Esophagus (tissue), 2 donors: ENCODE measurements around the gene TMEM89. TPM values are rescaled to one million over a fixed set of nuclear protein-coding genes. Genes with fewer than 3 reads are reported as not detected.
A peak's percentile ranks its signal among the peaks of the same experiment; 100 is the strongest.

Experiments
- H3K27ac ChIP-seq, 2 donors: one replicate each; pipeline ENCODE4 v1.5.1; 2013; ENCODE audit warnings: low read depth in 2 of 2, mild to moderate bottlenecking in 2 of 2, inconsistent platforms in 1 of 2, low read length in 1 of 2, moderate library complexity in 1 of 2
- H3K27me3 ChIP-seq, 2 donors: one replicate each; pipeline ENCODE4 v1.6.1; 2013; ENCODE audit warnings: low read length in 2 of 2, control low read depth in 1 of 2, mild to moderate bottlenecking in 1 of 2; ENCODE audit not compliant: insufficient read depth in 2 of 2, control insufficient read depth in 1 of 2
- H3K36me3 ChIP-seq, 2 donors: one replicate each; pipeline ENCODE4 v1.6.1; 2013; ENCODE audit warnings: low read length in 1 of 2; ENCODE audit not compliant: control insufficient read depth in 2 of 2, insufficient read depth in 2 of 2
- H3K4me1 ChIP-seq, 2 donors: one replicate each; pipeline ENCODE4 v1.6.1; 2013; ENCODE audit warnings: low read length in 1 of 2; ENCODE audit not compliant: control insufficient read depth in 2 of 2, insufficient read depth in 2 of 2
- H3K4me3 ChIP-seq, 2 donors: one replicate each; pipeline ENCODE4 v1.5.1; 2013; ENCODE audit warnings: low read length in 2 of 2, mild to moderate bottlenecking in 2 of 2, low read depth in 1 of 2, moderate library complexity in 1 of 2
- H3K9me3 ChIP-seq, 2 donors: one replicate each; pipeline ENCODE4 v1.6.1; 2013; ENCODE audit warnings: mild to moderate bottlenecking in 2 of 2, low read depth in 1 of 2, low read length in 1 of 2, moderate library complexity in 1 of 2; ENCODE audit not compliant: control insufficient read depth in 2 of 2, insufficient read depth in 1 of 2
- WGBS, 2 donors: extraction: QIAGEN DNeasy Blood & Tissue Kit; methylation state at CpG; one replicate each; pipeline ENCODE4 v1.1.7; 2013; 5-methylcytosine and 5-hydroxymethylcytosine counted together
- polyA plus RNA-seq, 2 donors: library from polyadenylated mRNA; stranded (reverse); fragments of 200-250 nt; gene quantifications; one replicate each; pipeline ENCODE4 v1.2.3, GENCODE V29; 2013
- donor health status: healthy with polysubstance abuse.
- donor health status: Bipolar disorder and iron deficiency.

TMEM89 gene
- polyA plus RNA-seq, 2 donors, result not detected

DNA sequence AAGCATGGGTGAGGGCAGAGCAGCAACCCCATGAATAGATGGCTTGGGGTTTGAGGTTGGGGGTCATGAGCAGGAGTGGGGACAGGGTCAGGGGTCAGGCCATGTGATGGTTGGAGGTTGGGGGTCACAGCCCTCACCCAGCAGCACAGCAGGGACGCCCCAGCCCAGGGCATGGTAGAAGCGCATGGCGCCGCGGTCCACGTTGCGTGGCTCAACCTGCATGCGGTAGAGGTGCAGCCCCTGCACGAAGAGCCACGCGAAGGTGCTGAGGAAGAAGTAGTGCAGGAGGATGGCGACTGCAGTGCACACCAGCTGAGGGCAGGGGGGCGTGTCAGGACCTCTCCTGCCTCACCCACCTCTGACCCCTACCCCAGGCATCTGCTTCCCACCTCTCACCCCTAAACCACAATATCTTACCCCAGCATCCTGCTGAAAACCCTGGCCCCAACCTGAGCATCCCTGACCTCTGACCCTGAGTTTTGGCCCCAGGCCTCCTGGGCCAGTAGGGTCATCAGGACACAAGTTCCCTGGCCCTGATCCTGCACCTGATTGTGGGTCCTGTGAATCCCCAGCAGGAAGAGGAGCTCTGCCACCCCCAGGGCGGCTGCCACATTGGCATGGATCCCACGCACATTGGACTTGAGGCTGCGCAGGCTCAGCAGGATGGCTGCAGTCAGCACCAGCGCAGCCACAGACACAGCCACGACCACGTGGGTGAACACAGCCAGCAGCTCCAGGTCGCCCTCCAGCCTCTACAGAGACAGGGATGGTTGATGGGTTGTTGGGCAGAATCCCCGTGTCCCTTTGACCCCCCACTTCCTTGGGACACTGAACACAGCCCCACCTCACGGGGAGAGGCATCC, 23.6 kb upstream of the TMEM89 start:
- H3K4me1 ChIP-seq, result no peaks in the 10 kb centered on the region
- no peak overlapping the region for H3K27ac ChIP-seq
- H3K9me3 ChIP-seq, result no peaks in the 10 kb centered on the region
- no peak overlapping the region for H3K4me3 ChIP-seq
- WGBS, 2 donors, result 88 to 91% methylated on average over 22 of the region's 22 CpGs
- no peaks in the 10 kb centered on the region for H3K36me3 ChIP-seq
- no peaks in the 10 kb centered on the region for H3K27me3 ChIP-seq

- Histone ChIP-seq H3K4me3 (no peak overlapping the region), H3K9me3 (no peaks in the 10 kb centered on the region), H3K4me1 (no peaks in the 10 kb centered on the region), H3K36me3 (no peaks in the 10 kb centered on the region), H3K27me3 (no peaks in the 10 kb centered on the region), H3K27ac (no peak overlapping the region)
- 93 to 96% methylated on average over 11 to 12 of the region's 12 CpGs for WGBS, 2 donors
Observed at GRCh38 chr3:48642605-48643004, 21.0 kb upstream of the TMEM89 start.

DNA sequence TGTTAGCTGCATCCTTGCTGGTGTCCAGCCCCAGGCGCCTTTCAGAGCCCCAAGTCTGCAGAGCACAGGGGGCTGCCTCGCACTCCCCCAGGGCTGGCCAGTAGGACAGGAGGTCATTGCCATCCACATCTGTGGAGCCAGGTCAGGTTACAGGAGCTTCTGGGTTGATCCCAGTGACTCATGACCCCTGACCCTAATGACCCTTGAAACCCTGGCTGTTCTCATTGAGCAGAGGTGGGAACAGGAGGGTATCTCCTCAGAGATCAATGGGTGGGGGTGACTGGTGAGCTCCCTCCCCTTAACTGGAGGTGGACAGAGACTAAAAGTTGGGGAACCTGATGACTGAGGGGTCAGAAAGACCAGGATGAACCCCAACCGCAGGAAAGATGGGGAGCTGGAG, 19.8 kb upstream of the TMEM89 start:
- Histone ChIP-seq H3K4me1 (no peaks in the 10 kb centered on the region), H3K4me3 (no peak overlapping the region), H3K27ac (no peak overlapping the region), H3K36me3 (no peaks in the 10 kb centered on the region), H3K27me3 (no peaks in the 10 kb centered on the region), H3K9me3 (no peaks in the 10 kb centered on the region)
- 92 to 100% methylated on average over 3 of the region's 3 CpGs for WGBS, 2 donors

DNA sequence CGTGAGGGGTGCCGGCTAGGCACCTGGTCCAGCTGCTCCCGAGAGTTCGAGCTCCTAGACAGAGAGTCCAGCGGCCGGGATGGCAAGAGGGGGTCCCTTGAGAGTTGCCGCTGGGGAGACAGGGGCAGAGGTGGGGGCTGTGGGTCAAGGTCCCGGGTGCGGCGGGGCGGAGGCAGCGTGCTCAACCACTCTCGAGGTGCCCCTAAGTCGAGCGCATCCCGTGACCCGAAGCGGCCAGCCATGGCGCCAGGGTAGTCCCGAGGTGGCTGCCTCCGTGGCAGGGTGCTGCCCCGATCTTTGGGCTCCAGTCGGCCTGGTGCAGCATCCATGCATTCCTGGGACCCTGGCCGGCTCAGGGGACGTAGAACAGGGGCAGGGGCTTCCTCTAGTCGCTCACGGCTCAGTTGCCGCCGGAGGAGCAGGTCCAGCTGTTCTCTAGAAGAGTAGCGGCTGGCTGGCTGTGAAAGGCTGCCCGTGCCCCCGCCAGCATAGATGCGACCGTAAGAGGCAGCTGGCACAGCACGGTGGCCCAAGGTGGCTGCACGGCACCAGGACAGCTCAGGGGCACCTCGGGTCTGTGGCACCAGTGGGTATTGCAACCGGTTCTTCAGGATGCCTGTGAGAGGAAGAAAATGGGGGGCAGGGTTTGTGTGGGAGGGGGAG, 18.5 kb upstream of the TMEM89 start:
- WGBS, 2 donors, result 87 to 88% methylated on average over 38 of the region's 38 CpGs
- H3K27ac ChIP-seq, result no peak overlapping the region

DNA sequence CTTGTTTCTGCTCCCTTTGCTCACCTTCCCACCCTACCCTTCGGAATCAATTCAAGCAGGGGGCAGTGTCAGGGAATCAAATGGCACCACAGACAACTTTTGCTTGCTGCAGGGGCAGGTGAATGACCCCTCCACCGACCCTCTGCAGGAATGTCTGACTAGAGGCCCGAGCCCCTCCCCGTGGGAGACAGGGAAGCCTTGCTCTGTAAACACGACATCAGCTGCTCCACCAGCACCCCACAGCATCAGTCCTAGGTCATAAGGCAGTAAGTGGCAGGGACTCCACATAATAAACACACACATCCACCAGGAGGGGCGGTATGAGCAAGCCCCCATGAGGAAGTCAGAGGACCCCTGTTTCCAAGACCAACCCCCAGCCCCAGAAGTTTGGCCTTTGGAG, 15.7 kb upstream of the TMEM89 start:
- 65 to 76% methylated on average over 6 of the region's 6 CpGs for WGBS, 2 donors

More for the DNA sequence above, 18.5 kb upstream of the TMEM89 start:
- no peak overlapping the region for H3K4me3 ChIP-seq
- no peaks in the 10 kb centered on the region for H3K27me3 ChIP-seq
- peaks cover 0 to 6% of the 10 kb centered on the region in 2 donors for H3K4me1 ChIP-seq
- no peaks in the 10 kb centered on the region for H3K36me3 ChIP-seq
- H3K9me3 ChIP-seq, result no peaks in the 10 kb centered on the region

DNA sequence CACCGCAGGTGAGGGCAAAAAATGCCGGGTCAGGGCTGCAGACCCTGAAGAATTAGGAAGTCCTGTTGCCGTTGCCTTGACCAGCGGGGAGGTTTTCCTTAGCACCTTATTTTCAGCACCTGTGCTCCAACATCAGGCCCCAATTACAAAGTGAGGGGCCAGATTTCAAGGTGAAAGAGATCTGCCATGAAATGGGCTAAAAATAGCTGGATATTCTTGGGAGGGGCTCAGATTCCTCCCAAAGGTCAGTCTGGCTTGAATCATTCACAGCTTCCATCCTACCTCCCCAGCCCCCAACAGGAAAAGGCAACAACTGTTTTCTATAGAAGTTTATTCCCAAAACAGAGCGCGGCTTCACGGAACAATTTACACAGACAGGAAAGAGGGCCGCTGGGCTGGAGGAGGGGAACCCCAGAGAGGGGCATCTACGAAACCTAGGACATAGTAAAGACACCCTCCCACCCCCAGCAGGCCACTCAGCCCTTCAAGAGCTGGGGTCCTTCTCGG, 14.6 kb upstream of the TMEM89 start:
- H3K36me3 ChIP-seq, result peaks cover 0 to 16% of the 10 kb centered on the region in 2 donors
- WGBS, 2 donors, result 46 to 55% methylated on average over 10 of the region's 10 CpGs
- peak overlapping the region; percentile 63 to 83 for H3K4me3 ChIP-seq
- H3K27me3 ChIP-seq, result no peaks in the 10 kb centered on the region
- no peaks in the 10 kb centered on the region for H3K9me3 ChIP-seq
- H3K27ac ChIP-seq, result peak overlapping the region in 1 of 2 donors; percentile 69
- peaks cover 0 to 10% of the 10 kb centered on the region in 2 donors for H3K4me1 ChIP-seq

More for the DNA sequence above, 15.7 kb upstream of the TMEM89 start:
- Histone ChIP-seq H3K27me3 (no peaks in the 10 kb centered on the region), H3K36me3 (peaks cover 0 to 9% of the 10 kb centered on the region in 2 donors), H3K4me3 (no peak overlapping the region), H3K27ac (no peak overlapping the region), H3K4me1 (peaks cover 0 to 10% of the 10 kb centered on the region in 2 donors), H3K9me3 (no peaks in the 10 kb centered on the region)

DNA sequence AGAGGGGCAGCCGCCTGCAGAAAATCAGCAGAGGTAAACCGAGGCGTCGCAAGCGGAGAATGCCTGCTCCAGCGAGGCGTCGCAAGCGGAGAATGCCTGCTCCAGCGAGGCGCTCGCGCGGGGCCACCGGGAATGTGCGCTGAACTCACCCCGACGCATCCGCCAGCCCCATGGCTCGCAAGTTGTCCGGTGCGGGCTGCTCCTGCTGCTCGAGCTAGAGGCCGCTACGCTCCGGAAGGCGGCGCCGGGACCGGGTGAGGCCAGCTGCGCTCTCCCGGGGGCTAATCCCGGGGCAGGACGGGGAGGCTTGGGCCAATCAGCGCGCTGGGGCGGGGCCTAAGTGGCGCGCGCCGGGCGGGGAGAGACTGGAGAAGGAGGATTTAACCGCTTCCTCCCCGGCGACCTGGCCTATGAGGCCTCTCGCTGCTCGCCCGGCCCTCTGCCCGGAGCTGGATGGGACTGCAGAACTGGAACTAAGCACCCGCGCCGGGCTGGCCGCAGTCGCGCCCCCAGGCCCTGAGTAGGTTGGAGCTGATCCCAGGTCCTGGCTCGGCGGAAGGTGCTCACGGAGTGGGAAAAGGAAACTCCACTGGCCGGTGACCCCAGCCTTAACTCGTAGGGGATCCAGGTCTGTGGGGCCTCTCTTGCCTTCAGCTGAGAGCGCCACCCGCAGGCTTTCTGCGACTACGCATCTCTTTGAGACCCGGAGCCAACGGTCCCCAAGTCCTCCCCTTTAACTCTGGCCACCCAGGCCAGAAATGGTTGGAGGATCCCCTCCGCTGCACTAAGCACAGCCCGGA, 13.9 kb upstream of the TMEM89 start, which contains the start of gene SLC26A6:
SLC26A6 (minus strand) TSS at position 240 of the 800 bp plus-strand sequence; CDS start at position 172, 68 bp downstream.
- H3K27ac ChIP-seq, result peak within 1 kb of the TSS; percentile 69 to 73
- H3K27me3 ChIP-seq, result no peaks in the 10 kb centered on the region
- H3K9me3 ChIP-seq, result no peaks in the 10 kb centered on the region
- H3K36me3 ChIP-seq, result peaks cover 0 to 23% of the 10 kb centered on the region in 2 donors
- peak within 1 kb of the TSS; percentile 63 to 83 for H3K4me3 ChIP-seq
- peaks cover 0 to 10% of the 10 kb centered on the region in 2 donors for H3K4me1 ChIP-seq
- 0% methylated on average over 66 to 68 of the region's 68 CpGs for WGBS, 2 donors

DNA sequence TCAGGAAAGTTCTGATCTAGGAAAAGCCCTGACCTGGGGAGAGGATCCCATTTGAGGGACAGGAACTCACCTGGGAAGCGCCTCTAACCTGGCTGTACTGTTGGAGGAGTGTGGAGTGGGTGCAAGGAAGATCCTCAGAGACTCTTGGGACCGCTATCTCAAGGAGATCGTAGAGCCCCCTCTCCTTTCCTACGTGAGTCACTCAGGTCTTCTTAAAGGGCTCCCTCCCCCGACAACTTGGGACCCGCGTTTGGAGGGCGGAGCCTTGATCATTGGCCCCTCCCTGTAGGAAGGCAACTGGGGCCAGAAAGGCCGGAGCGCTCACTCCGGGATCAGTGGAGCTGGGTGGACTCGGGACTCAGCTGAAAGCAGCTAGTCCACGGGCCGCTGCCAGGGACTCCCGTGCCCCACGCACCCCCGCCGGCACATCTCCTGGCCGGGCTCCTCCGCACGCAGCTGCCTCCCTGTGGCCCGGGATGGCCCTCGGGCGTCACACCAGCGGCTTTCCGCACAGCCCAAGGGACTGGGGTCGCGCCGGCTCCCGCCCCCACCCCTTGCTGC, 13.2 kb upstream of the TMEM89 start:
- peaks cover 0 to 26% of the 10 kb centered on the region in 2 donors for H3K36me3 ChIP-seq
- H3K4me3 ChIP-seq, result peak overlapping the region; percentile 63 to 83
- WGBS, 2 donors, result 2 to 4% methylated on average over 30 of the region's 30 CpGs
- no peaks in the 10 kb centered on the region for H3K9me3 ChIP-seq
- H3K27ac ChIP-seq, result peak overlapping the region; percentile 39 to 62
- H3K4me1 ChIP-seq, result peaks cover 0 to 10% of the 10 kb centered on the region in 2 donors
- no peaks in the 10 kb centered on the region for H3K27me3 ChIP-seq

DNA sequence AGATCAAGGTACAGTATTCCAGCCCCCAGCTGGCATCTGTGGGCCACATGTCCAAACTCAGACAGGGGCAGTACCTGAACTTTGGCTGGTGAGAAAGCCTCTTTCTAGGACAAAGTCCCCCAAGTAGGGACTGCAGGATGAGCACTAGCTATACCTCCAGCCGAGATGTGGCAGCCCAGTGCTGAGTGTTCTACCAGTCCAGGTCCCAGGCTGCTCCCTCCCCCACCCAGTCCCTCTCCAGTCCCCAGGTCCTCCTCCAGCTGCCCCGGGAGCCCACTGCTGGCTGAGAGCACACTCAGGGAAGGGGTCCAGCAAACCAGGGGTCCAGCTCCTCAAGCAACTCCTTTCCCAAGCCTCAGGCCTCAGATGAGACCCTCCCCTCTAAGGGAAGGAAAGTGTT, 12.2 kb upstream of the TMEM89 start:
- peaks cover 0 to 10% of the 10 kb centered on the region in 2 donors for H3K4me1 ChIP-seq
- H3K27me3 ChIP-seq, result no peaks in the 10 kb centered on the region
- peaks cover 0 to 30% of the 10 kb centered on the region in 2 donors for H3K36me3 ChIP-seq
- H3K9me3 ChIP-seq, result no peaks in the 10 kb centered on the region
- no peak overlapping the region for H3K4me3 ChIP-seq
- no peak overlapping the region for H3K27ac ChIP-seq
- WGBS, 2 donors, result 92 to 99% methylated on average over 2 of the region's 2 CpGs
